ENCODE data around the gene AKT3. TPM values are rescaled to one million over a fixed set of nuclear protein-coding genes. Genes with fewer than 3 reads are reported as not detected.

Gene AKT3
- total and polyA plus RNA-seq, 2 experiments from 2014 or later = 3.5 to 23.4 TPM

GRCh38 chr1:243620096-243620495 lies 229.9 kb downstream of the AKT3 start:
- Histone ChIP-seq H3K4me3 (no peak overlapping the region), H3K27me3 (no peaks in the 10 kb centered on the region), H3K27ac (no peak overlapping the region), H3K36me3 (no peaks in the 10 kb centered on the region), H3K4me1 (ENCODE audit: low read depth) (no peaks in the 10 kb centered on the region), H3K9me3 (ENCODE audit: low read depth) (no peaks in the 10 kb centered on the region)
- TF ChIP-seq CTCF (IDR thresholded peaks at IDR 0.05; ENCODE audit: low read depth, low read length) = no peak
- DNase-seq (ENCODE audit: low read depth in 1 of 2, low spot score in 1 of 2) = no peak

GRCh38 chr1:243609698-243610097 lies 240.3 kb downstream of the AKT3 start:
- Histone ChIP-seq H3K9me3 (ENCODE audit: low read depth) (no peaks in the 10 kb centered on the region), H3K4me1 (ENCODE audit: low read depth) (no peaks in the 10 kb centered on the region), H3K27me3 (no peaks in the 10 kb centered on the region), H3K27ac (no peak overlapping the region), H3K4me3 (no peak overlapping the region), H3K36me3 (no peaks in the 10 kb centered on the region)
- no peak for DNase-seq (ENCODE audit: low read depth in 1 of 2, low spot score in 1 of 2)
- TF ChIP-seq CTCF (IDR thresholded peaks at IDR 0.05; ENCODE audit: low read depth, low read length) = no peak

DNA sequence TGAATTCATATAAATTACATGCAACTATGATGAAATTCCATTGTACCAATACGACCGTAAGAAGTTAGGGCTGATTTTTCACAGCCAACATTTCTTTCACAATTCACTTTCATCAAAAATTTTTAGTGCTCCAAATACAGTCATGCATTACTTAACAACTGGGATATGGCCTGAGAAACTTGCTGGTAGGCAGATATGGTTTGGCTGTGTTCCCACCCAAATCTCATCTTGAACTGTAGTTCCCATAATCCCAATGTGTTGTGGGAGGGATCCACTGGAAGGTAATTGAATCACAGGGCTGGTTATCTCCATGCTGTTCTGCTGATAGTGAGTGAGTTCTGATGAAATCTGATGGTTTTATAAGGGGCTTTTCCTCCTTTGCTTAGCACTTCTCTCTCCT lies 244.4 kb downstream of the AKT3 start:
- H3K36me3 ChIP-seq = no peaks in the 10 kb centered on the region
- H3K4me1 ChIP-seq (ENCODE audit: low read depth) = no peaks in the 10 kb centered on the region
- H3K9me3 ChIP-seq (ENCODE audit: low read depth) = peaks cover 3% of the 10 kb centered on the region
- H3K27me3 ChIP-seq = no peaks in the 10 kb centered on the region
- TF ChIP-seq CTCF (IDR thresholded peaks at IDR 0.05; ENCODE audit: low read depth, low read length) = no peak
- no peak overlapping the region for H3K4me3 ChIP-seq
- no peak overlapping the region for H3K27ac ChIP-seq
- peak in 1 of 2 donors; percentile 90 for DNase-seq (ENCODE audit: low read depth in 1 of 2, low spot score in 1 of 2)

GRCh38 chr1:243601720-243602119 lies 248.3 kb downstream of the AKT3 start:
- Histone ChIP-seq H3K36me3 (no peaks in the 10 kb centered on the region), H3K4me3 (no peak overlapping the region), H3K4me1 (ENCODE audit: low read depth) (no peaks in the 10 kb centered on the region), H3K9me3 (ENCODE audit: low read depth) (peaks cover 3% of the 10 kb centered on the region), H3K27ac (no peak overlapping the region), H3K27me3 (no peaks in the 10 kb centered on the region)
- no peak for DNase-seq (ENCODE audit: low read depth in 1 of 2, low spot score in 1 of 2)
- TF ChIP-seq CTCF (IDR thresholded peaks at IDR 0.05; ENCODE audit: low read depth, low read length) = no peak

DNA sequence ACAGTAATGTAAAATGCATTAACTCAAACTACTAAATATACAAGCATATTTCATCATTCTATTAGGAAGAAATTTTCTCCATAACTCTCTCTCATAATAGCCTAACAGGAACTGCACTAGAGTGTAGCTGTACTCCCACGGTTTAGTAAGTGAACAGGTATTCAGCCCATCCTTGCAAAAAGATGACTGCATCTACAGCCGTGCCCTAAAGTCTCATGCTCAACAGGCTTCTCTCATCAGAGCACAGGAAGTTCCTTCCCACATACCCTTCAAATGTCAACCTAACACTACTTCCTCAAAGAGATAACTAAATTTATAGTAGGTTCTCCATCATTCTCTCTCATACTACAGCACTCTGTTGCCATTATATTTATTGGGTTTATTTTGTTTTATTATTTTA lies 251.6 kb downstream of the AKT3 start:
- H3K4me3 ChIP-seq = no peak overlapping the region
- no peak overlapping the region for H3K27ac ChIP-seq
- H3K4me1 ChIP-seq (ENCODE audit: low read depth) = no peaks in the 10 kb centered on the region
- H3K9me3 ChIP-seq (ENCODE audit: low read depth) = peaks cover 3% of the 10 kb centered on the region
- no peaks in the 10 kb centered on the region for H3K36me3 ChIP-seq
- peak in 1 of 2 donors; percentile 72 for DNase-seq (ENCODE audit: low read depth in 1 of 2, low spot score in 1 of 2)
- no peaks in the 10 kb centered on the region for H3K27me3 ChIP-seq
- TF ChIP-seq CTCF (IDR thresholded peaks at IDR 0.05; ENCODE audit: low read depth, low read length) = no peak

DNA sequence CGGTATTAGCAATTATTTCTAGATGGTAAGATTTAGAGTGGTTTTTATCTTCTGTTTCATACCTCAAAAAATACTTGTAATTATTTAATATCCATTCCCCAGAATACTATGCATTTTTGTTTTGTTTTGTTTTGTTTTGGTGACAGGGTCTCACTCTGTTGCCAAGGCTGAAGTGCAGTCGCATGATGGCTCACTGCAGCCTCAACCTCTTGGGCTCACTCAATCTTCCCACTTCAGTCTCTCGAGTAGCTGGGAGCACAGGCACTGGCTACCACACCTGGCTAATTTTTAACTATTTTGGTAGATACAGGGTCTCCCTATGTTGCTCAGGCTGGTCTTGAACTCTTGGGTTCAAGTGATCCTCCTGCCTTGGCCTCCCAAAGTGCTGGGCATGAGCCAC lies 252.7 kb downstream of the AKT3 start:
- no peaks in the 10 kb centered on the region for H3K4me1 ChIP-seq (ENCODE audit: low read depth)
- peaks cover 3% of the 10 kb centered on the region for H3K9me3 ChIP-seq (ENCODE audit: low read depth)
- H3K36me3 ChIP-seq = no peaks in the 10 kb centered on the region
- DNase-seq (ENCODE audit: low read depth in 1 of 2, low spot score in 1 of 2) = no peak
- H3K27me3 ChIP-seq = no peaks in the 10 kb centered on the region
- no peak overlapping the region for H3K27ac ChIP-seq
- no peak overlapping the region for H3K4me3 ChIP-seq
- no peak for TF ChIP-seq CTCF (IDR thresholded peaks at IDR 0.05; ENCODE audit: low read depth, low read length)

Measured in cardiac muscle cell (in vitro differentiated cells and primary cell).